HUES48 (cell line): ENCODE data around the gene RFX1.

Experiments
- H3K27ac ChIP-seq: one replicate; pipeline ENCODE4 v1.7.0; 2013; ENCODE audit warnings: low read depth, low read length, inconsistent platforms
- H3K27me3 ChIP-seq: 2 replicates; pipeline ENCODE4 v1.6.1; 2013; ENCODE audit warnings: mild to moderate bottlenecking, low read length; ENCODE audit not compliant: control insufficient read depth, insufficient read depth
- H3K36me3 ChIP-seq: 2 replicates; pipeline ENCODE4 v1.6.1; 2013; ENCODE audit warnings: low read length; ENCODE audit not compliant: control insufficient read depth, insufficient read depth
- H3K4me1 ChIP-seq: 2 replicates; pipeline ENCODE4 v1.6.1; 2013; ENCODE audit warnings: mild to moderate bottlenecking, low read length; ENCODE audit not compliant: control insufficient read depth, insufficient read depth
- H3K4me3 ChIP-seq: 2 replicates; pipeline ENCODE4 v1.5.1; 2013; ENCODE audit warnings: mild to moderate bottlenecking, low read depth, low read length
- H3K9ac ChIP-seq: 2 replicates; pipeline ENCODE4 v1.6.1; 2013; ENCODE audit warnings: mild to moderate bottlenecking, low read depth, low read length, moderate library complexity
- H3K9me3 ChIP-seq: 2 replicates; pipeline ENCODE4 v1.6.1; 2013; ENCODE audit warnings: low read length; ENCODE audit not compliant: control insufficient read depth, insufficient read depth

The RFX1 gene

GRCh38 chr19:13917888-13918406 is 88.2 kb downstream of the RFX1 start:
- no peaks in the 10 kb centered on the region for H3K27me3 ChIP-seq
- H3K9me3 ChIP-seq, result peaks cover 5% of the 10 kb centered on the region; the same call in 1 of the 2 replicates
- H3K4me3 ChIP-seq, result no peak overlapping the region
- no peak overlapping the region for H3K27ac ChIP-seq
- H3K36me3 ChIP-seq, result peaks cover 70% of the 10 kb centered on the region
- H3K9ac ChIP-seq, result no peak overlapping the region
- no peaks in the 10 kb centered on the region for H3K4me1 ChIP-seq

GRCh38 chr19:13914777-13915176 is 91.3 kb downstream of the RFX1 start:
- Histone ChIP-seq H3K27ac (no peak overlapping the region), H3K27me3 (no peaks in the 10 kb centered on the region), H3K4me3 (no peak overlapping the region), H3K9me3 (no peaks in the 10 kb centered on the region), H3K36me3 (peaks cover 59% of the 10 kb centered on the region), H3K9ac (no peak overlapping the region), H3K4me1 (no peaks in the 10 kb centered on the region)

- Histone ChIP-seq H3K27ac (no peak overlapping the region), H3K4me1 (no peaks in the 10 kb centered on the region), H3K36me3 (peaks cover 53% of the 10 kb centered on the region), H3K4me3 (no peak overlapping the region), H3K9ac (no peak overlapping the region), H3K27me3 (no peaks in the 10 kb centered on the region), H3K9me3 (no peaks in the 10 kb centered on the region)
Observed at GRCh38 chr19:13913352-13913751, 92.8 kb downstream of the RFX1 start.
